ENCODE data around the gene GDAP2.

DNA sequence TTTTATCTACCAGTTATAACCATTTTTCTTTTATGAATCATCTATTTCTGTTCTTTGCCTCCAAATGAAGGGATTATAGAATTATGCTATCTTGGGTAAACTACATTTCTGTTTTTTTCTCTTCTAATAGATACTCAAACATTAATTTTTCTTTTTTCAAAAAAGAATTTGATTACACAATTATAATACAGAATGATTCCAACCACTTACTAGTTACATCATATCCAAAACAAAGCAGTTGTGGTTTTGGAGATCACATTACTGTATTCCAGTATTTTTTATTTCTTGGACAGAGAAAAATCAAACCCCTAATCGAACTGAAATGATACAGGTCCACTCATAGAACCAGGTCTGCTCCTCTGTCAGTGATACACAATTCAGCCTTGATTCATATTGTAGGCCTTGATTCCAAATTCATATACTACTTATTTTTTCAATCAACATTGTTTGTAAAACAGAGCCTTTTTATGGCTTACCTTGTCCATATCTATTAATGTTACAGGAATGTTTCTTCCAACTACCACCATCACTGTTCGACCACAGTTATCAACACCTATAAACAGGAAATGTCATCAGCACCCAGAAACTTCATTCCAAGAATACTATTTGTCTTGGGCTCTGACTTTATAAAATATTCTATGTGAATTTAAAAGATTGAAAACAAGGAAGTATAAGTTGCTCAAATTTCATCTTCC, 43.2 kb downstream of the GDAP2 start:
- TF ChIP-seq, protein P1, sequence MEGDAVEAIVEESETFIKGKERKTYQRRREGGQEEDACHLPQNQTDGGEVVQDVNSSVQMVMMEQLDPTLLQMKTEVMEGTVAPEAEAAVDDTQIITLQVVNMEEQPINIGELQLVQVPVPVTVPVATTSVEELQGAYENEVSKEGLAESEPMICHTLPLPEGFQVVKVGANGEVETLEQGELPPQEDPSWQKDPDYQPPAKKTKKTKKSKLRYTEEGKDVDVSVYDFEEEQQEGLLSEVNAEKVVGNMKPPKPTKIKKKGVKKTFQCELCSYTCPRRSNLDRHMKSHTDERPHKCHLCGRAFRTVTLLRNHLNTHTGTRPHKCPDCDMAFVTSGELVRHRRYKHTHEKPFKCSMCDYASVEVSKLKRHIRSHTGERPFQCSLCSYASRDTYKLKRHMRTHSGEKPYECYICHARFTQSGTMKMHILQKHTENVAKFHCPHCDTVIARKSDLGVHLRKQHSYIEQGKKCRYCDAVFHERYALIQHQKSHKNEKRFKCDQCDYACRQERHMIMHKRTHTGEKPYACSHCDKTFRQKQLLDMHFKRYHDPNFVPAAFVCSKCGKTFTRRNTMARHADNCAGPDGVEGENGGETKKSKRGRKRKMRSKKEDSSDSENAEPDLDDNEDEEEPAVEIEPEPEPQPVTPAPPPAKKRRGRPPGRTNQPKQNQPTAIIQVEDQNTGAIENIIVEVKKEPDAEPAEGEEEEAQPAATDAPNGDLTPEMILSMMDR (IDR thresholded peaks at IDR 0.05), result no peak
- TF ChIP-seq POLR2AphosphoS5 (IDR thresholded peaks at IDR 0.05), result no peak
